ENCODE data around the gene ARL14. TPM values are rescaled to one million over a fixed set of nuclear protein-coding genes. Genes with fewer than 3 reads are reported as not detected.

Gene ARL14
- 104 and 197 TPM in 2 replicates for total RNA-seq (2022)
- percentile 100 among the genes with signal in this experiment for Bru-seq, nascent RNA
- percentile 98 among the genes with signal in this experiment for BruChase-seq, experiment 1, labeled RNA remaining after a 6-hour chase
- percentile 100 among the genes with signal in this experiment for BruChase-seq, experiment 2, labeled RNA remaining after a 2-hour chase
- long read RNA-seq, transcript ARL14-201 (1 exons, 1,294 nt) = major isoform, 1,219 of 1,271 reads
- long read RNA-seq, partial matches to known transcripts = 0 of 1,271 reads
- long read RNA-seq, other reads (novel, unspliced or antisense) = 52 of 1,271 reads

- DNase-seq = peak; percentile 87
- Mint-ChIP-seq H3K27ac (ENCODE audit: unreplicated experiment) (peak within 1 kb of the TSS; percentile 95), H3K9me3 (ENCODE audit: low read depth, unreplicated experiment) (no peaks in the 10 kb centered on the region), H3K36me3 (ENCODE audit: insufficient read depth, unreplicated experiment) (peaks cover 61% of the 10 kb centered on the region), H3K4me1 (ENCODE audit: low read depth, unreplicated experiment) (peaks cover 68% of the 10 kb centered on the region), H3K27me3 (ENCODE audit: unreplicated experiment) (no peaks in the 10 kb centered on the region), H3K4me3 (ENCODE audit: low read depth, unreplicated experiment) (peak within 1 kb of the TSS; percentile 83)
- no peak for TF ChIP-seq CTCF (IDR thresholded peaks at IDR 0.05; ENCODE audit: unreplicated experiment)
- CTCF ChIA-PET = interaction anchor here (0.7 to 2.9 kb wide), 14 partner anchors 10 to 545 kb away, joined by 3 to 15 read pairs (median 4); partner anchors contain the start of gene NMD3
- TSS peak; percentile 94 for BruUV-seq (replicated peaks)
- intact Hi-C loops (cut with micrococcal nuclease; ENCODE audit: unreplicated experiment) = loop anchor here (1.0 to 10.0 kb wide), 3 partner anchors 10 to 272 kb away; no protein-coding TSS in a partner anchor
These were observed at the start of gene ARL14 for GRCh38 chr3:160676547-160677303. Gene ARL14 (plus strand): TSS chr3:160677160. CDS start chr3:160677347, 187 bp downstream.

GRCh38 chr3:160629491-160629890 lies 47.5 kb upstream of the ARL14 start:
- intact Hi-C loops (cut with micrococcal nuclease; ENCODE audit: unreplicated experiment) = no loop called here
- Mint-ChIP-seq H3K4me1 (ENCODE audit: low read depth, unreplicated experiment) (no peaks in the 10 kb centered on the region), H3K36me3 (ENCODE audit: insufficient read depth, unreplicated experiment) (no peaks in the 10 kb centered on the region), H3K9me3 (ENCODE audit: low read depth, unreplicated experiment) (no peaks in the 10 kb centered on the region), H3K27ac (ENCODE audit: unreplicated experiment) (no peak overlapping the region), H3K27me3 (ENCODE audit: unreplicated experiment) (no peaks in the 10 kb centered on the region), H3K4me3 (ENCODE audit: low read depth, unreplicated experiment) (no peak overlapping the region)
- no TSS peak for BruUV-seq (replicated peaks)
- no peak for TF ChIP-seq CTCF (IDR thresholded peaks at IDR 0.05; ENCODE audit: unreplicated experiment)
- CTCF ChIA-PET = no interaction called here
- no peak for DNase-seq

GRCh38 chr3:160633361-160634083 lies 43.4 kb upstream of the ARL14 start:
- H3K4me3 Mint-ChIP-seq (ENCODE audit: low read depth, unreplicated experiment) = no peak overlapping the region
- TF ChIP-seq CTCF (IDR thresholded peaks at IDR 0.05; ENCODE audit: unreplicated experiment) = no peak
- intact Hi-C loops (cut with micrococcal nuclease; ENCODE audit: unreplicated experiment) = no loop called here
- H3K4me1 Mint-ChIP-seq (ENCODE audit: low read depth, unreplicated experiment) = peaks cover 19% of the 10 kb centered on the region
- H3K27ac Mint-ChIP-seq (ENCODE audit: unreplicated experiment) = no peak overlapping the region
- H3K36me3 Mint-ChIP-seq (ENCODE audit: insufficient read depth, unreplicated experiment) = no peaks in the 10 kb centered on the region
- CTCF ChIA-PET = no interaction called here
- H3K27me3 Mint-ChIP-seq (ENCODE audit: unreplicated experiment) = no peaks in the 10 kb centered on the region
- DNase-seq = no peak
- H3K9me3 Mint-ChIP-seq (ENCODE audit: low read depth, unreplicated experiment) = no peaks in the 10 kb centered on the region
- BruUV-seq (replicated peaks) = no TSS peak

- no peaks in the 10 kb centered on the region for H3K9me3 Mint-ChIP-seq (ENCODE audit: low read depth, unreplicated experiment)
- H3K4me3 Mint-ChIP-seq (ENCODE audit: low read depth, unreplicated experiment) = no peak overlapping the region
- no peak overlapping the region for H3K27ac Mint-ChIP-seq (ENCODE audit: unreplicated experiment)
- no peaks in the 10 kb centered on the region for H3K36me3 Mint-ChIP-seq (ENCODE audit: insufficient read depth, unreplicated experiment)
- no TSS peak for BruUV-seq (replicated peaks)
- H3K27me3 Mint-ChIP-seq (ENCODE audit: unreplicated experiment) = no peaks in the 10 kb centered on the region
- intact Hi-C loops (cut with micrococcal nuclease; ENCODE audit: unreplicated experiment) = no loop called here
- TF ChIP-seq CTCF (IDR thresholded peaks at IDR 0.05; ENCODE audit: unreplicated experiment) = no peak
- CTCF ChIA-PET = no interaction called here
- DNase-seq = no peak
- H3K4me1 Mint-ChIP-seq (ENCODE audit: low read depth, unreplicated experiment) = peaks cover 22% of the 10 kb centered on the region
These were observed 41.7 kb upstream of the ARL14 start for GRCh38 chr3:160635213-160635612.
